Esophagus muscularis mucosa (tissue), 4 donors: ENCODE data around the gene PHACTR3.

Experiments
- EP300 ChIP-seq: sonication (generic); formaldehyde crosslinking; IDR thresholded peaks from one replicate; pipeline ENCODE4 v1.6.1; 2017; ENCODE audit warnings: antibody characterized with exemption
- POLR2A ChIP-seq: fragments of 450-650 bp; IDR thresholded peaks from one replicate; pipeline ENCODE4 v1.6.1; 2017; ENCODE audit warnings: antibody characterized with exemption, moderate library complexity, mild to moderate bottlenecking, low read depth
- POLR2AphosphoS5 ChIP-seq, 2 donors: sonication (generic); formaldehyde crosslinking; IDR thresholded peaks; one replicate each; pipeline ENCODE4 v1.6.1; 2017; ENCODE audit warnings: antibody characterized with exemption in 2 of 2
- TF ChIP-seq, protein P1 (sequence below), 3 experiments: fragments of 200-600 bp in 2 of 3; fragments of 450-650 bp in 1 of 3; sonication (generic) in 2 of 3; IDR thresholded peaks; one replicate each; pipeline ENCODE4 v1.5.1; 2017 to 2019; ENCODE audit warnings: antibody characterized with exemption in 3 of 3, mild to moderate bottlenecking in 2 of 3, moderate library complexity in 1 of 3

DNA sequence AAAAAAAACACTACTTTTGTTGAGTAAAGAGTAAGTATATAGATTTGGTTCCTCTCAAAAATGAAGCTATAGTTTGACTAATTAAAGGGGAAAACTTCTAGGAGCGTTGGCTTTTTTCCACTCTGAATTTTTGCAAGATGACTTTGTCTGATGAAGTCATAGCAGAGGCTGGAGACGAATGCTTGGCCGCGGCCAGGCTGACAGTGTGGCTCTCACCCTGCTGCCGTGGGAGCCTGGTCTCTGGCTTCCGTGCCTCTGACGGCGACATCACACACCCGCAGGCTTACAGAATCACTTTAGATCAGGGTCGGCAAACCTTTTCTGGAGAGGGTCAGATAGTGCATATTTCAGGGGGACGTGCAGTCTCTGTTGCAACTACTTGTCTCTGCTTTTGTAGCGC lies 145.0 kb downstream of the PHACTR3 start:
- TF ChIP-seq EP300 (no peak), POLR2AphosphoS5 (IDR thresholded peaks at IDR 0.05) (no peak), POLR2A (no peak)
- TF ChIP-seq, protein P1, sequence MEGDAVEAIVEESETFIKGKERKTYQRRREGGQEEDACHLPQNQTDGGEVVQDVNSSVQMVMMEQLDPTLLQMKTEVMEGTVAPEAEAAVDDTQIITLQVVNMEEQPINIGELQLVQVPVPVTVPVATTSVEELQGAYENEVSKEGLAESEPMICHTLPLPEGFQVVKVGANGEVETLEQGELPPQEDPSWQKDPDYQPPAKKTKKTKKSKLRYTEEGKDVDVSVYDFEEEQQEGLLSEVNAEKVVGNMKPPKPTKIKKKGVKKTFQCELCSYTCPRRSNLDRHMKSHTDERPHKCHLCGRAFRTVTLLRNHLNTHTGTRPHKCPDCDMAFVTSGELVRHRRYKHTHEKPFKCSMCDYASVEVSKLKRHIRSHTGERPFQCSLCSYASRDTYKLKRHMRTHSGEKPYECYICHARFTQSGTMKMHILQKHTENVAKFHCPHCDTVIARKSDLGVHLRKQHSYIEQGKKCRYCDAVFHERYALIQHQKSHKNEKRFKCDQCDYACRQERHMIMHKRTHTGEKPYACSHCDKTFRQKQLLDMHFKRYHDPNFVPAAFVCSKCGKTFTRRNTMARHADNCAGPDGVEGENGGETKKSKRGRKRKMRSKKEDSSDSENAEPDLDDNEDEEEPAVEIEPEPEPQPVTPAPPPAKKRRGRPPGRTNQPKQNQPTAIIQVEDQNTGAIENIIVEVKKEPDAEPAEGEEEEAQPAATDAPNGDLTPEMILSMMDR (IDR thresholded peaks at IDR 0.05), result no peak
